Fibroblast of the aortic adventitia (primary cell): ENCODE data around the gene COMMD2. TPM values are rescaled to one million over a fixed set of nuclear protein-coding genes. Genes with fewer than 3 reads are reported as not detected.

Experiments used
- DNase-seq: peaks from one replicate; pipeline ENCODE4 v3.0.0-alpha.2; 2010; ENCODE audit warnings: low read depth
- H3K4me3 ChIP-seq: 2 replicates; pipeline ENCODE4 v1.5.1; 2011; ENCODE audit warnings: low read depth, mild to moderate bottlenecking, control low read depth, low read length, moderate library complexity
- total RNA-seq: library from RNA; depleted of rRNA; stranded (reverse); fragments of >200 nt; gene quantifications from 2 replicates; pipeline ENCODE4 v1.2.3, GENCODE V29; 2012; ENCODE audit warnings: low replicate concordance
- TF ChIP-seq, protein P1 (sequence below): IDR thresholded peaks from 2 replicates; pipeline ENCODE4 v1.5.1; 2011; ENCODE audit warnings: mild to moderate bottlenecking, low read length, control low read depth, inconsistent platforms; ENCODE audit not compliant: insufficient read depth

The COMMD2 gene
- total RNA-seq, 1 donor: 42.7 TPM

DNA sequence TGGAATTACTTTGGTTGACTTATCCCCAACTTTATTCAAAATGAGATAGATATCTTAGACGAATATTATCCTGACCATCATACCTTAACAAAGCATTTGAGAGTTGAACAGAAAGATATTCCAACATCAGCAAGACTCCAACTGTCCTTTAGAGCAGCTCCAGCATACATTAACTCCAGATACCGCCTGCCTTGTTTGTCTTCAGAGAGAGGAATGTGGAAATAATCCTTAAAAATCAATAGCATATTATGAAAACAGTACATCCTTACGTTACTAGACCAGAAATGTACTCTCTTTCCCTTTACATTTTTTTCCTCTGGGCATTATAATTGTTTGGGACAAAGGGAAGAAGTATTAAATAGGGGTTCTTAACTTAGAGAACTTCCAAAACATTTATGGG, 38.4 kb upstream of the COMMD2 start:
- DNase-seq: no peak
- H3K4me3 ChIP-seq: no peak overlapping the region
- TF ChIP-seq, protein P1, sequence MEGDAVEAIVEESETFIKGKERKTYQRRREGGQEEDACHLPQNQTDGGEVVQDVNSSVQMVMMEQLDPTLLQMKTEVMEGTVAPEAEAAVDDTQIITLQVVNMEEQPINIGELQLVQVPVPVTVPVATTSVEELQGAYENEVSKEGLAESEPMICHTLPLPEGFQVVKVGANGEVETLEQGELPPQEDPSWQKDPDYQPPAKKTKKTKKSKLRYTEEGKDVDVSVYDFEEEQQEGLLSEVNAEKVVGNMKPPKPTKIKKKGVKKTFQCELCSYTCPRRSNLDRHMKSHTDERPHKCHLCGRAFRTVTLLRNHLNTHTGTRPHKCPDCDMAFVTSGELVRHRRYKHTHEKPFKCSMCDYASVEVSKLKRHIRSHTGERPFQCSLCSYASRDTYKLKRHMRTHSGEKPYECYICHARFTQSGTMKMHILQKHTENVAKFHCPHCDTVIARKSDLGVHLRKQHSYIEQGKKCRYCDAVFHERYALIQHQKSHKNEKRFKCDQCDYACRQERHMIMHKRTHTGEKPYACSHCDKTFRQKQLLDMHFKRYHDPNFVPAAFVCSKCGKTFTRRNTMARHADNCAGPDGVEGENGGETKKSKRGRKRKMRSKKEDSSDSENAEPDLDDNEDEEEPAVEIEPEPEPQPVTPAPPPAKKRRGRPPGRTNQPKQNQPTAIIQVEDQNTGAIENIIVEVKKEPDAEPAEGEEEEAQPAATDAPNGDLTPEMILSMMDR: no peak

DNA sequence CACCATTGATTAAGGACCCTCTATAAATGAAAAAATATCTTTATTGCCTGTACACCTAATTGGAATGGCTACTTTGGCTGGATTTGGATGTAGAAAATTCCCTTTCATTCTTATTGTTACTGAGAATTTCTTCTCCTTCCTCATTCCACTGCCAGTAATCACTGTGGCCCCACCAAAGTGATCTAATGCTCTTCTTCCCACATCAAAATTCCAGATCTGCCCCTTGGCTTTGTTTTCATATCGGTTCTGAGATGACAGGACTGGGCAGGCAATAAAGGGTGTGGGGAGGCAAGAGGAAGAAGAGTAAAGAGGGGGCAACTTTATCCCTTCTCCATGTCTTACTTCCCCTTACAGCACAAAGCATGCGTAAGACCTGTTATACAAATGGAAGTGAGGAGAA, 38.0 kb upstream of the COMMD2 start:
- DNase-seq: peak; percentile 45
- no peak overlapping the region for H3K4me3 ChIP-seq
- TF ChIP-seq, protein P1: no peak

DNA sequence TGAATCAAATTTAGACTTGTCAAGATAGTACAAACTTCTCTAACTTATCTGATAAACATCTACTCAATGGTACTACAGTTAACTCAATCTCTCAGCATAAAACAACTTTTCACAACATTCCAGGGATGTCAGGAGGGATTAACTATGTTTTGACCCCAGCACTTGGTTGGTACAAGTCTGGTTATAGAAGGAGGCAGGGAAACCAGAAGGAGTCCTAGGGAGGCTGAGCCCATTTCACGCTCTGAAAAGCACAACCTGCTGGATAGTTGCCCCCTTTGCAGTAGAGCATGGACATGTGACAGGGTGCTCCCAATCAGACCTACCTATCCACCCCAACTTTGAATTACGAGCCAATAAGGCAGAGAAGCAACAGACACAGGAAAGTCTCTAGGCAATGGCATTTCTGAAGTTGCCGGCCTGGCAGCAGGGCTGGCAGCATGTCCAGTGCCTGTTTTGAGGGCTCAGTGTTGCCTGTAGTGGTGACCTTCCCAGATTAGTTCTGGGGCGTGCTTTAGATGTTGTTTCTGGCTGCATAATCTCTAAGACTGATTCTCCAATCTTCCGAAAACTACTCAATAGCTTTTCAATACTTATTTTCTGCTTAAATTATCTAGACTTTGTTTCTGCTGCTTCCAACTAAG, 31.9 kb upstream of the COMMD2 start:
- H3K4me3 ChIP-seq: no peak overlapping the region
- TF ChIP-seq, protein P1: no peak

DNA sequence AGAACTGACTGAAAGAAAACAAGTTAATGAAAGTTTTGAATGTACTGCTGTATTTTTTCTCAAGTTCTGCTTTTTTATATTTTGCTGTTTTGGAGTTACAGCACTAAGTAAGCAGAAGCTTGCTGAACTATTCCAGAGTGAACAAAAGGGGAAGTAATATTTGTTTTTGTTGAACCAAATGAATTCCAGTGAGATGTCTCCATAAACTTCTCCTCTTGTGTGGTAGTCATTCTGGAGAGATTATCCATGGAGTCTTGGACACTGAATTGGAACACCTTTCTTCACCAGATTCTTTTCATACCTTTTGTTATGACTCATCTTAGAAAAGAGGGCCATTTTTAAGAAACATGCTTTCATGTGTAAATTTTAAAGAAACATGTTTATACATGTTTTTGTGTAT, 31.3 kb upstream of the COMMD2 start:
- TF ChIP-seq, protein P1: no peak
- H3K4me3 ChIP-seq: no peak overlapping the region
- peak; percentile 90 for DNase-seq

More for the DNA sequence above, 31.9 kb upstream of the COMMD2 start:
- DNase-seq: no peak

DNA sequence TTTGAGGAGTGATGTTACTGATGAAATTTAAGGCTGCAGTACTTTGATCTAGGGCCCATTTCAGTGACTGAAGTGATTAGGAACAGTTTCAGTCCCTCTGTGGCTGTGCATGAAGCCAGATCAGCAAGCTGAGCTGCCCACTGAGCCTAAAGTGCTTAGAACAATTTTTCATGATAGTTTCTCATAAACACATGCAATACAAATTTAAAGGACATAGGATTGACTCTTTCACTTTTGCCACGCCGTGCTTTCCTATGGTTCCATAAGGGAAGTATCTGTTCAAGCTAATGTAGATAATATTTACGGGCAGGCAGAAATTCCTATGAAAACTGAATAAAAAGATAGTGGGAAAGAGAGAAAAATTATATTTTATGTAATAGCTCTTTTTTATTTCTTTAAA, 29.5 kb upstream of the COMMD2 start:
- TF ChIP-seq, protein P1: no peak
- DNase-seq: no peak
- H3K4me3 ChIP-seq: no peak overlapping the region

DNA sequence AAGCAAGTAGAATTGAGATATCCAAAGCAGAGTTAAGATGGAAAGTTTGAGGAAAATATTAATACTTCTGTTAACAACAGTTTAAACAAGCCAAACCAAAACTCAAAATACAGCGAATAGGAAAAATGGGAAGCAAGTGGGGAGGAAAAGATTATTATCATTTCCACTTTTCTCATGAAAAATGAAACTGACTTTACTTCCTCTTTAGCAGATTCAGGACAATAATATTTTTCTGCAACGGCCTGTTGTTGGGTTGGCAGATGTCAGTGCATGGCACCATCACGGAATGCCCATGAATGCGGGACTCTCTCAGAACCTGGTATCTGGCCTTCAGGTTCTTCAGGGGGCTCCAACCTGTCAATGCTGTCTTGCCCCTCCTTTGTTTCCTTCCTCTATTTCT, 28.9 kb upstream of the COMMD2 start:
- TF ChIP-seq, protein P1: no peak
- no peak for DNase-seq
- no peak overlapping the region for H3K4me3 ChIP-seq
